ENCODE results near the gene TLCD2.
"Not testable (repeated sequence)": the region's sequence is repeated elsewhere in the genome, so short reads cannot be mapped to it uniquely, and the experiment has no call there.

Gene TLCD2

DNA sequence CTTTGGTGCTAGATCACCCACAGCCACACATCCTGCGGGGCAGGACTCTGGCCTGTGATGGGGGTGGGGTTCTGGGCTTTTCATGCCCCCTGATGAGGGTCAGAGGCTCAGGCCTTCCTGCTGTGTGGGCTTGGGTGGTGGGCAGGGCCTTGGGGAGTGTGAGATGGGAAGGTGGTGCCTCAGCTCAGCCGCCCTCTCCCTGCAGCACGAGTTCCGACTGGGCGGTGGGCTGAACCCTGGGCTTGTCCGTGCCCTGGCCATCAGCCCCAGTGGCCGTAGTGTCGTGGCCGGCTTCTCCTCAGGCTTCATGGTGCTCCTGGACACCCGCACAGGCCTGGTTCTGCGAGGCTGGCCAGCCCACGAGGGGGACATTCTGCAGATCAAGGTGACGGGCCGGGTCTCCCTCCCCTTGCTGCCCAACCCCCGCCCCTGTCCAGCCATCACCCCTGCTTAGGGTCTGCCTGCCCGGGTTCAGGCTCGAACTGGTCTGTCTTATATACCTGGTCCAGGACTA lies 25.7 kb upstream of the TLCD2 start:
- no peak for DNase-seq

DNA sequence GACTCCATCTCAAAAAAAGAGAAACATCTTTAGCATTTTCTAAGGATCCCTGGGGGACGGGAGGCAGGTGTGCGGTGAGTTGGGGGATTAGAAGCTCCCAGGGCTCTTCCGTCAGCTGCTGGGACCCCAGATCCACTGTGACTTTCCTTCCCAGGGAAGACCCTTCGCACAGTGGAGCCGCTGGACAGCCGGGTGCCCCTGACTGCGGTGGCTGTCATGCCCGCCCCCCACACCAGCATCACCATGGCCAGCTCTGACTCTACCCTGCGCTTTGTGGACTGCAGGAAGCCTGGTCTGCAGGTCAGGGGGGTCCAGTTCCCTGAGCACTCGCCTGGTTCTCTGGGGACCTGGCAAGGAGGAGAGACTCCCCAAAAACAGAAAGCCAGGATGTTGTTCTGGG lies 25.2 kb upstream of the TLCD2 start:
- DNase-seq: no peak

- no peak for DNase-seq
These were observed 23.6 kb upstream of the TLCD2 start for GRCh38 chr17:1733759-1734158.

- DNase-seq: no peak
These were observed 22.7 kb upstream of the TLCD2 start for GRCh38 chr17:1732833-1733321.

GRCh38 chr17:1732241-1732832 lies 22.2 kb upstream of the TLCD2 start:
- no peak for DNase-seq

DNA sequence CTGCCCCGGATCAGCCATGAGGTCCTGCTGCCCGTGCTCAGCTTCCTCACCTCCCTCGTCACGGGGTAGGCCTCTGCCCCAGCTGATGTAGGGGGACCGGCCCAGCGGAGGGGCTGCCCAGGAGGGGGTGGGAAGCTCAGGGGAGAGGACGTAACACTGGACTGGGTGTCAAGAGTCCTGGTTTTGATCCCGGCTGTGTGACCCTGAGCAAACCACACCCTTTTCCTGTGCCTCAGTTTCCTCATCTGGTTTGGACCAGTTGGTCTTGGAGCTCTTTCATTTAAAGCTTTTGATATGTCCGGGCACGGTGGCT lies 21.0 kb upstream of the TLCD2 start:
- no peak for DNase-seq

GRCh38 chr17:1730326-1731193 lies 20.4 kb upstream of the TLCD2 start:
- no peak for DNase-seq

DNA sequence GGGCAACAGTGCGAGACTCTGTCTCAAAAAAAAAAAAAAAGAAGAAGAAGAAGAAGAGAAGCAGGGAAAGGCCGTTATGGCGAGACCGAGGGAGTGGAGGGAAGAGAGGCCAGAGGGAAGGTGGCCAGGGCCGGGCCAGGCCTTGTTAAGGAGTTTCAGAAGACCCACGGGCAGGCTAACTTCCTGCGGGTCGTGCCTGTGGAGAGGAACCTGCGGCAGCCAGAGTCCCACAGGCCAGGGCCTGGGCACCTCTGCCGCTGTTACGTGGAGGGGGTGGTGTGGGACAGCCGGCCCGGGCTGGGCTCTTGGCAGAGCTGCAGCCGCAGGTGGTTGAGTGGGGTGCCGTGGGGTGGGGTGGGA lies 19.8 kb upstream of the TLCD2 start:
- DNase-seq: no peak

DNA sequence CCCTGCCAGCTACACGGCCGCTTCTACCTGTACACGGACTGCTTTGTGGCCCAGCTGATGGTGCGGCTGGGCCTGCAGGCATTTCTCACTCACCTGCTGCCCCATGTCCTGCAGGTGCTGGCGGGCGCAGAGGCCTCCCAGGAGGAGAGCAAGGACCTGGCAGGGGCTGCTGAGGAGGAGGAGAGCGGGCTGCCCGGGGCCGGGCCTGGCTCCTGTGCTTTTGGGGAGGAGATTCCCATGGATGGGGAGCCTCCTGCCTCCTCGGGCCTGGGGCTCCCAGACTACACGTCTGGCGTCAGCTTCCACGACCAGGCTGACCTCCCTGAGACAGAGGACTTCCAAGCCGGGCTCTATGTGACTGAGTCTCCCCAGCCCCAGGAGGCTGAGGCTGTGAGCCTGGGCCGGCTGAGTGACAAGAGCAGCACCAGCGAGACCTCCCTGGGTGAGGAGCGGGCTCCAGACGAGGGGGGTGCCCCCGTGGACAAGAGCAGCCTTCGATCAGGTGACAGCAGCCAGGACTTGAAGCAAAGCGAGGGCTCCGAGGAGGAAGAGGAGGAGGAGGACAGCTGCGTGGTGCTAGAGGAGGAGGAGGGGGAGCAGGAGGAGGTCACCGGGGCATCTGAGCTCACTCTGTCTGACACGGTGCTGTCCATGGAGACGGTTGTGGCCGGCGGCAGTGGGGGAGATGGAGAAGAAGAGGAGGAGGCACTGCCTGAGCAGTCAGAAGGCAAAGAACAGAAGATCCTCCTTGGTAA lies 17.9 kb upstream of the TLCD2 start:
- DNase-seq: no peak

GRCh38 chr17:1727258-1727789 lies 17.1 kb upstream of the TLCD2 start:
- no peak for DNase-seq

DNA sequence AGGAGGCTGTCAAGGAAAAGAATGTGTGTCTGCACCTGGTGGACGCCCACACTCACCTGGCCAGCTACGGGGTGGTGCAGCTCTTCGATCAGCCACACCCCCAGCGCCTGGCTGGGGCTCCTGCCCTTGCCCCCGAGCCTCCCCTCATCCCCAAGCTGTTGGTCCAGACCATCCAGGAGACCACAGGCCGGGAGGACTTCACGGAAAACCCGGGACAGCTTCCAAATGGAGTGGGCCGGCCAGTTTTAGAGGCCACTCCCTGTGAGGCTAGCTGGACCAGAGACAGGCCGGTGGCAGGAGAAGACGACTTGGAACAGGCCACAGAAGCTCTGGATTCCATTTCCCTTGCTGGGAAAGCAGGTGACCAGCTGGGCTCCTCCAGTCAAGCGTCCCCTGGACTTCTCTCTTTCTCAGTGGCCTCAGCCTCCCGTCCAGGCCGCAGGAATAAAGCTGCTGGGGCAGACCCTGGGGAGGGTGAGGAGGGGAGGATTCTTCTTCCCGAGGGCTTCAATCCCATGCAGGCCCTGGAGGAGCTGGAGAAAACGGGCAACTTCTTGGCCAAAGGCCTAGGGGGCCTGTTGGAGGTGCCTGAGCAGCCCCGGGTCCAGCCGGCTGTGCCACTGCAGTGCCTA lies 16.6 kb upstream of the TLCD2 start:
- no peak for DNase-seq

- DNase-seq: no peak
These were observed 15.7 kb upstream of the TLCD2 start for GRCh38 chr17:1725642-1726511.

DNA sequence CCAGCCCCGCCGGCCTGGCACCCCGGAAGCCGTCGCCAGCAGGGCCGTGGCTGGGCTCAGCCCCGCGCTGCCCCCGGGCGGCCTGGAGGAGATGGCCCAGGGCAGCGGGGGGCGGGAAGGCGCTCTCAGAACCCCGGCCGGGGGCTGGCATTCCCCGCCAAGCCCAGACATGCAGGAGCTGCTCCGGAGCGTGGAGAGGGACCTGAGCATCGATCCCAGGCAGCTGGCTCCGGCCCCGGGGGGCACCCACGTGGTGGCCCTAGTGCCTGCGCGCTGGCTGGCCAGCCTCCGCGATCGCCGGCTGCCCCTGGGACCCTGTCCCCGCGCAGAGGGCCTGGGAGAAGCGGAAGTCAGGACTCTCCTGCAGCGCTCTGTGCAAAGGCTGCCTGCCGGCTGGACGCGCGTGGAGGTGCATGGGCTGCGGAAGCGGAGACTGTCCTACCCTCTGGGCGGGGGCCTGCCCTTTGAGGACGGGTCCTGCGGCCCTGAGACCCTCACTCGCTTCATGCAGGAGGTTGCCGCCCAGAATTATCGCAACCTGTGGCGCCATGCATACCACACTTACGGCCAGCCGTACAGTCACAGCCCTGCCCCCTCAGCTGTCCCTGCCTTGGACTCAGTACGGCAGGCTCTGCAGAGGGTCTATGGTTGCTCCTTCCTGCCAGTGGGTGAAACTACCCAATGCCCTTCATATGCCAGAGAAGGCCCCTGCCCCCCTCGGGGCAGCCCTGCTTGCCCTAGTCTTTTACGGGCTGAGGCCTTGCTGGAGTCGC lies 14.9 kb upstream of the TLCD2 start:
- DNase-seq: peak; percentile 22

DNA sequence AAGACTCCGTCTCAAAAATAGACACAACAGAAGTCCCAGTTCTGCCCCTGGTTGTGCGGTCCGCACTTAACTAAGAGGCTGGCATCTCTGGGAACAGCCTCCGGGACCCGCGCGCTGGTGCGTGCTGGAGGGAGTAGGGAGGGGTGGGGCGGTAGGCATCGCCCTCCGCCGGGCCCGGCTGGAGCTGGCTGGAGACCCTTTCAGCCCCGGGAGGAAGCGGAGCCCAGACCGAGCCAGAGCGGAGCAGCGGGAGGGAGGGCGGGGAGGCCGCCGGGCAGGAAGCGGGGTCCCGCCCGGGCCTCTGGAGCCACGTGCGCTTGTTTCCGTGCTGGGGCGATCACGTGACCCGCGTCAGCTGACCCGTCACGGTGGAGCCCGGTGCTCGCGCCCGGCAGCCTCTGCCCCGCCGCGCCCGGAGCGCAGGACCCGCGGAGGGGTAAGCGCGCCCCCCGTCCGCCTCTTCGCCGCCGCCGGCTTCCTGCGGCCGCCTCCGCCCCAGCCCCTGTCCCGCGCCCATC lies 14.2 kb upstream of the TLCD2 start, which contains the start of gene WDR81:
Gene WDR81, plus strand, starts transcription at position 354 of the 518 bp plus-strand sequence. CDS start 256 bp downstream, outside the sequence.
- DNase-seq: peak; percentile 94

GRCh38 chr17:1722022-1722421 lies 11.8 kb upstream of the TLCD2 start:
- DNase-seq: not testable (repeated sequence)

DNA sequence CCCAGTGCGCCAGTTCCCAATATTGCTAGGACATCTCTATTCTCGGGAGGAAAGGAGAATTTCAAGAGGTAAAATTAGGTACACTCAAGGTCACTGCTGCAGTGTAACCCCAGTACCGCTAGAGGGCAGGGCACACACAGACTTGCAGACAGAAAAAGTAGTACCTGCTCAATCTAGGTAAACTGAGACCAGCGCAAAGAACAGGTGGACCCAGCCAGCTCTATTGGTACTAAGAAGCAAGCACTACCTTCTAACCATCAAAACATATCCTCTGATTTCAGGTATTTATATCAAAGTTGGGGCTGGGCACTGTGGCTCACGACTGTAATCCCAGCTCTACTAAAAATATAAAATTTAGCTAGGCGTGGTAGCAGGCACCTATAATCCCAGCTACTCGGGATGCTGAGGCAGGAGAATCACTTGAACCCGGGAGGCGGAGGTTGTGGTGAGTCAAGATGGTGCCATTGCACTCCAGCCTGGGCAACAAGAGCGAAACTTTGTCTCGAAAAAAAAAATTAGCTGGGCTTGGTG lies 10.7 kb upstream of the TLCD2 start:
- peak; percentile 79 for DNase-seq

DNA sequence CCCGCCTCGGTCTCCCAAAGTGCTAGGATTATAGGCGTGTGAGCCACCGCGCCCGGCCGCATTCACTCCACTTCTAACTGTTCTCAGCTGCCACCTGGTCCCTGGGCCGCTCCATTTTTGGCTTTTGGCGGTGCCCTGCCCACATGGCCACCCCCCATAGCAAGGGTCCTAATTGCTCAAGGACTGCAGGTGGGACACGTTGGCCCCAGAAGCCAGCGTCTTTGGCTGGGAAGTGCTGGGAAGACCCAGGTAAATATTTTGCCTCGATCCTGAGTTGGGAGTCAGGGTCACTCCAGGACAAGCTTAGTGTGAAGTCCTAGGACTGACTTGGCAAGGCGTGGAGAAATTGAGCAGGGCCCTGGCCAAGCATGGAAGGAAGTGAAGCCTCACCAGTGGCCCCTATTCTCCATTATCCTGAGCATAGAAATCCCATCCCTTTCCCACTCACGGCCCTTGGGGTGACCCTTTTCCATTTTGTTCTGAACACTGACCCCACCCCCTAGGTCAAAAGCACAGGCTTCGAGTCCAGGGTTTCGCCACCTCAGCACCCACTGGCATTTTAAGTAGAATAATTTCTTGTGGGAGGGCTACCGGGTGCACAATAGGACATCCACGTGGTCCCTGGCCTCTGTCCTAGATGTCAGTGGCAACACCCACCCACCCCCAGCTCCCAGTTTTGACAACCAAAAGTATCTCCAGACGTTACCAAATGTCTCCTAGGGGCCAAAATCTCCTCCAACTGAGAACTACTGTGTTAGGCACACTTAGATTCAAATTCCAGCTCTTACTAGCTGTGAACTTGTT lies 8.4 kb upstream of the TLCD2 start:
- DNase-seq: no peak

GRCh38 chr17:1716912-1717695 lies 6.9 kb upstream of the TLCD2 start:
- peak; percentile 91 for DNase-seq

Measured in stimulated activated CD4-positive, alpha-beta T cell treated with anti-CD3 and anti-CD28 coated beads, Interleukin-15, amount 100 ng/mL, for 24 hours (primary cell).